AG04450 (cell line): ENCODE results near the gene NTM. TPM values are rescaled to one million over a fixed set of nuclear protein-coding genes. Genes with fewer than 3 reads are reported as not detected.

ENCODE experiments used
- CTCF ChIA-PET: fragments of 300-600, 350-600 bp; formaldehyde crosslinking; extraction: SDS; loops from one replicate; lab custom pipeline; 2022; ENCODE audit warnings: antibody characterized with exemption, inconsistent platforms; lab: Charles Lee
- POLR2A ChIA-PET: fragments of 350-600 bp; formaldehyde crosslinking; extraction: SDS; loops from one replicate; lab custom pipeline; 2021; ENCODE audit warnings: antibody characterized with exemption, inconsistent platforms; lab: Yijun Ruan, JAX
- DNase-seq: peaks from one replicate; pipeline ENCODE4 v3.0.0-alpha.2; 2011; ENCODE audit warnings: low read depth, low spot score
- H3K27ac ChIP-seq: one replicate; pipeline ENCODE4 v1.5.1; 2012; ENCODE audit warnings: low read depth, low read length, control low read depth
- H3K27me3 ChIP-seq: one replicate; pipeline ENCODE4 v1.6.0; 2012; ENCODE audit warnings: low read length; ENCODE audit not compliant: control insufficient read depth, insufficient read depth
- H3K4me3 ChIP-seq: 2 replicates; pipeline ENCODE4 v1.5.1; 2011; ENCODE audit warnings: mild to moderate bottlenecking, low read depth, low read length, control low read depth
- H3K9me3 ChIP-seq: 2 replicates; pipeline ENCODE4 v1.5.1; 2012; ENCODE audit warnings: low read length; ENCODE audit not compliant: control insufficient read depth, insufficient read depth
- CTCF ChIP-seq: IDR thresholded peaks from 2 replicates; pipeline ENCODE4 v1.5.1; 2011; ENCODE audit warnings: low read depth, low read length, control low read depth, inconsistent platforms
- polyA plus RNA-seq: library from polyadenylated mRNA; depleted of rRNA; stranded (reverse); fragments of >200 nt; gene quantifications from 2 replicates; pipeline ENCODE4 v1.2.3, GENCODE V29; 2011

The NTM gene
- polyA plus RNA-seq, 1 experiment = 26.9 TPM

DNA sequence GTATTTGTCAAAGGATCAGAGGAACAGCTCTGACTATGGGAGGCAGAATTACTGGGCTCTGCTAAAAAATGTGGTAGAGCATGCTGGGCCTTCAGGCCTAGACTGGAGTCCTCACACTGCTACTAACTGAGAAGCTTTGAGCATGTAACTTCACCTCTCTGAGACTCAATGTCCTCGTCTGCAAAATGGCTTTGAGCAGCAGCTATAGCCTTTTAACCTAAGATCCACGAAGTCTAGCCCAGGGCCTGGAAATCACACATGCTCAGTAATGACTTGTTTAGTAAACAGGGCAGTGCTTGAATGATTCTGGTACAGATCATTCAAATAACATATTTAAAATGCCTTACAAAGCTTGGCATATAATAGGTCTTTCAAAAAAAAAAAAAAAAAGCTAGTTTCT, 221.7 kb downstream of the NTM start:
- no peaks in the 10 kb centered on the region for H3K9me3 ChIP-seq
- no peak for TF ChIP-seq CTCF
- DNase-seq = no peak
- POLR2A ChIA-PET = no interaction called here
- CTCF ChIA-PET = interaction anchor here (0.7 kb wide), 1 partner anchor 37 kb away, joined by 3 read pairs; no protein-coding TSS in a partner anchor
- peaks cover 4% of the 10 kb centered on the region for H3K27me3 ChIP-seq
- H3K27ac ChIP-seq = no peak overlapping the region
- H3K4me3 ChIP-seq = no peak overlapping the region

DNA sequence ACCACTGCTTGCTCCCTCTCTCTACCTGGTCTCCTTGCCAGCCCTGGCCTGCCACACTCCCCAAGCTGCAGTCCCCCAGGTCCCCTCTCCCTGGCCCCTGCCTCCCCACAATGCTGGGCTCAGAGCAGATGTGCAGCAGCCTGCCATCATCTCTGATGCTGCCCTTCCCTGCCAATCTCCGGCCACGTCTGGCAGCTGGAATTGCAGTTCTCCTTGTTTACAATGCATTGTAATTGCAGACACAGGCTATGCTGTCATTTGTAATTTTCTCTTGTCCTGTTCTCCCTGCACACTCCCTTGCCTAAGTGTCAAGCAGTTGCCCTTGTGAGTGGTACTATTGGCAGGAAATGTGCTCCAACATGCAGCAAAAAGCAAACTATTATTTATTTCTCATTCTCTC, 222.3 kb downstream of the NTM start:
- H3K9me3 ChIP-seq = no peaks in the 10 kb centered on the region
- H3K27ac ChIP-seq = no peak overlapping the region
- TF ChIP-seq CTCF = no peak
- no peak overlapping the region for H3K4me3 ChIP-seq
- CTCF ChIA-PET = no interaction called here
- H3K27me3 ChIP-seq = peaks cover 4% of the 10 kb centered on the region
- no peak for DNase-seq
- POLR2A ChIA-PET = no interaction called here

DNA sequence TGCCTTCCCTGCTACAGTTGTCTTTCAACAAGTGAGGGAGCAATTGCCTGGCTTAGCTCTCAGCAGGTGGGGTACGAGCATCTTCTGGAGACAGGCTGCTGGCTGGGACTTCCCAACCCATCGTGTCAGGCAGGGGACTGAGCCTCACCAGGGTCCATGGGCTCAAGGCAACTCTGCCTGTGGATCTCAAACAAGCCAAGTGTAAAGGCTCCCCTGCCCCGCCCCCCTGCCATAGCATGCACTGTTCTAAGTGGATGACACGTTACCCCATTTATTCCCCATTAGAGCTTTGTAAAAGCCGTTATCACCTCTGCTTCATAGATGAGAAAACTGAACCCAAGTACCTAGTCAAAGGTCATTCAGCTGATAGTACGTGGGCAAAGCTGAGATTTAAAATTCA, 222.9 kb downstream of the NTM start:
- no peak for DNase-seq
- H3K27ac ChIP-seq = no peak overlapping the region
- ChIA-PET CTCF (no interaction called here), POLR2A (no interaction called here)
- no peak overlapping the region for H3K4me3 ChIP-seq
- H3K27me3 ChIP-seq = peaks cover 4% of the 10 kb centered on the region
- no peaks in the 10 kb centered on the region for H3K9me3 ChIP-seq
- TF ChIP-seq CTCF = no peak

GRCh38 chr11:131595797-131596196, 225.4 kb downstream of the NTM start:
- no peak for TF ChIP-seq CTCF
- CTCF ChIA-PET = interaction anchor here (1.1 kb wide), 1 partner anchor 79 kb away, joined by 3 read pairs; no protein-coding TSS in a partner anchor

DNA sequence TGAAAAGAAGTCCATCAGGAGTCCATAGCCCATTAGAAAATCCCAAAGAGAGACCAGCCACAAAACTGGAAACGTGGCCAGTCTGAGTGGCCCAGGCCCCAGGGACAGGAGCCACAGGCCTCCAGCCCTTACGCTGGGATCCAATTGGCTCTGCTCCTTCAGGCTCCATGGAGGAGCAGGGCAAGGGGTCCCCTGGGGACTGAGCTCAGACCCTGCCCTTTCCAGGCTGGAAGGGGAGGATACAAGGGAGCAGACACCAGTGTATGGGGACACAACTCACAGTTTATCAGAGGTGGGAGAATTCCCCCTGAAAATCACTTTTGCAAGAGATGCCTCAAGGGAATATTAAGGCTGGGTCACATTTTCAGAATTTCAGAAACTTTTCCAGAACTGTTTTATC, 227.5 kb downstream of the NTM start:
- DNase-seq = no peak
- TF ChIP-seq CTCF = no peak
- Histone ChIP-seq H3K9me3 (no peaks in the 10 kb centered on the region), H3K4me3 (no peak overlapping the region), H3K27me3 (peaks cover 6% of the 10 kb centered on the region), H3K27ac (no peak overlapping the region)
- ChIA-PET CTCF (no interaction called here), POLR2A (no interaction called here)

More at GRCh38 chr11:131595797-131596196, 225.4 kb downstream of the NTM start:
- H3K4me3 ChIP-seq = no peak overlapping the region
- POLR2A ChIA-PET = no interaction called here
- no peak overlapping the region for H3K27ac ChIP-seq
- peaks cover 6% of the 10 kb centered on the region for H3K27me3 ChIP-seq
- DNase-seq = no peak
- H3K9me3 ChIP-seq = no peaks in the 10 kb centered on the region
